Mammary epithelial cell (primary cell): Measurements from ENCODE around the gene CYP27C1.

ENCODE experiments used
- CTCF ChIP-seq, 2 donors: IDR thresholded peaks in 1 of 2; conservative IDR thresholded peaks in 1 of 2; 2 replicates each; pipeline ENCODE4 v1.5.1; 2011 to 2012; ENCODE audit warnings: inconsistent platforms in 2 of 2, low read length in 2 of 2, mild to moderate bottlenecking in 2 of 2, control low read depth in 1 of 2, low read depth in 1 of 2; ENCODE audit not compliant: insufficient read depth in 1 of 2; ENCODE audit errors: extremely low read depth in 1 of 2
- EZH2 ChIP-seq: IDR thresholded peaks from 2 replicates; pipeline ENCODE4 v1.6.1; 2012; ENCODE audit warnings: low read length, inconsistent platforms, borderline replicate concordance

- TF ChIP-seq CTCF (conservative IDR thresholded peaks at IDR 0.05 in 1 of 2, IDR thresholded peaks at IDR 0.05 in 1 of 2; ENCODE audit: extremely low read depth in 1 of 2, insufficient read depth in 1 of 2, low read depth in 1 of 2, low read length in 2 of 2): no peak
- no peak for TF ChIP-seq EZH2
Observed at GRCh38 chr2:127142663-127143630, 77.2 kb downstream of the CYP27C1 start.
